ENCODE measurements around the gene RPS6KA2.

The RPS6KA2 gene

GRCh38 chr6:166466178-166467122 lies 160.6 kb downstream of the RPS6KA2 start:
- no peak for DNase-seq (ENCODE audit: low spot score)

- no peak for DNase-seq (ENCODE audit: low spot score)
Measured at GRCh38 chr6:166465671-166466087, 161.4 kb downstream of the RPS6KA2 start.

- DNase-seq (ENCODE audit: low spot score) = no peak
Measured at GRCh38 chr6:166465003-166465399, 162.1 kb downstream of the RPS6KA2 start.

DNA sequence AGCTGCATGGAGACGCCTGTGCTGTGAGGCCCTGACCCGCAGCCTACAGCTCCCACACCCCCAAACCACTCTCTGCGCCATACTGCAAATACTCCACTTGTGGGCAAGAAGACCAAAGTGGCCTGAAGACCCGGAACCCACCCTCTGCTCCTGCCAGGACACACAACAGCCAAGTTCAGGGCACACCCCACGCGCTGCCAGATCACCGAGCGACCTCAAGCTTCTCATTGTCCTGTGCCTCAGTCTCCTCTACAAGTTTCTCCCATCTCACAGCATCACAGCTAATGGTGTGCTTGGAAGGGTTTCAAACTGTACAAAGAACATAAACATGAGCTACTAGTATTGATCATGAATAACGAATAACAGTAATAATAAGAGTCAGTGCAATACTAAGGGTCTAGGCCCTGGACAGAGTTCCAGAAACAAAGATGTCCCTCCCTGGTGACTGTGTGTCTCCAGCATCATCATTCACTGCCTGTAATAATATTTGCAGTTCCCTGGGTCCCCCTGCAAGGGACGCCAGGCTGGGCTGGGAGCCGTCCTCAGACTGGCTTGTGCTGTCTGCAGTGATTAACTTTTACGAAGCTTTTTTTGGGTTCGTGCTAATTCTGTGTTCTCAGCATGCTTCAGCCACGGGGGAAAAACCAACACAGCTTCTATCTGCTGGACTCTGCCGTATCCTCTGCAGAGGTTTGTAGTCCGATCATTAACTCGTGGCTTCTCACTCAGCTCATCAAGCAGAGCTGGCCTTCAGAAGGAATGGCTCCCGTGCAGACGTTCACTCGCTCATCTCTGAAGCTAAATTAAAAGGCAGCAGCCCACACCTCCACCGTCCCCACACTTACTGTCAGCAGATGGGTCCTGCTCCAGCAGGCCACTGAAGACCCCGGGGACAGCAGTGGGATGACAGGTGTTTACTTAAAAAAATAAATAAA lies 162.7 kb downstream of the RPS6KA2 start:
- DNase-seq (ENCODE audit: low spot score) = no peak

- no peak for DNase-seq (ENCODE audit: low spot score)
Measured at GRCh38 chr6:166463359-166464067, 163.5 kb downstream of the RPS6KA2 start.

DNA sequence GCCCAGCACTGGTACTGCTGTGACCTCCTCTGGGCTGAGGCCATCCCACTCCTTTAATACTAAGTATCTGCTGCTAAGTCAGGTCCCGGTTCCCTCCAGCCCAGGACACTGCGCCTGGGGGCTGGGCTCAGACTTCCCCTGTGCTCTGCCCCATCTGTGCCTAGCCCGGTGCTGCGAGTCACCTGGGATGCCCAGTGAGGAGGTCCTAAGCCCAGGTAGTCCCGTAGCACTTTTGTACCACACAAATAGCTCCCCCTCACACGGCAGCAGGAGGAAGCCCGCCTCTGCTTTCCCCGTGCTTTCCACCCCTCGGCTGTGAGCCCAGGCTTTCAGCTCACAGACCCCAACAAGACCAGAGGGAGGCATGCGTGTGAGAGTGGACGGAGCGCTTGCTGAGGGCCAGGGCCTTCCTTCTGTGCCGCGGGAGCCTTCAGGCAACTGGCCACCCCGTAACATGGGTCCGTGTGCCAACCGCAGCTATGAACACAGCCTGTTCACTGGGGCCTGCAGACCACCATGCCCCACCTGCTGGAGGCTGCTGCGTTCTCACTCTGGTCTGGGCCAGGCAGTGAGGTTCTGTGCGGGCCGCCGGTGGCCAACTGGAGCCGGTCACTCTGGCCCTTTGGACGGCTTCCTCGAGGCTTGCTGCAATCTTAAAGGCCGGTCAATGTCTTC lies 164.5 kb downstream of the RPS6KA2 start:
- no peak for DNase-seq (ENCODE audit: low spot score)

- DNase-seq (ENCODE audit: low spot score) = no peak
Measured at GRCh38 chr6:166461821-166462460, 165.1 kb downstream of the RPS6KA2 start.

DNA sequence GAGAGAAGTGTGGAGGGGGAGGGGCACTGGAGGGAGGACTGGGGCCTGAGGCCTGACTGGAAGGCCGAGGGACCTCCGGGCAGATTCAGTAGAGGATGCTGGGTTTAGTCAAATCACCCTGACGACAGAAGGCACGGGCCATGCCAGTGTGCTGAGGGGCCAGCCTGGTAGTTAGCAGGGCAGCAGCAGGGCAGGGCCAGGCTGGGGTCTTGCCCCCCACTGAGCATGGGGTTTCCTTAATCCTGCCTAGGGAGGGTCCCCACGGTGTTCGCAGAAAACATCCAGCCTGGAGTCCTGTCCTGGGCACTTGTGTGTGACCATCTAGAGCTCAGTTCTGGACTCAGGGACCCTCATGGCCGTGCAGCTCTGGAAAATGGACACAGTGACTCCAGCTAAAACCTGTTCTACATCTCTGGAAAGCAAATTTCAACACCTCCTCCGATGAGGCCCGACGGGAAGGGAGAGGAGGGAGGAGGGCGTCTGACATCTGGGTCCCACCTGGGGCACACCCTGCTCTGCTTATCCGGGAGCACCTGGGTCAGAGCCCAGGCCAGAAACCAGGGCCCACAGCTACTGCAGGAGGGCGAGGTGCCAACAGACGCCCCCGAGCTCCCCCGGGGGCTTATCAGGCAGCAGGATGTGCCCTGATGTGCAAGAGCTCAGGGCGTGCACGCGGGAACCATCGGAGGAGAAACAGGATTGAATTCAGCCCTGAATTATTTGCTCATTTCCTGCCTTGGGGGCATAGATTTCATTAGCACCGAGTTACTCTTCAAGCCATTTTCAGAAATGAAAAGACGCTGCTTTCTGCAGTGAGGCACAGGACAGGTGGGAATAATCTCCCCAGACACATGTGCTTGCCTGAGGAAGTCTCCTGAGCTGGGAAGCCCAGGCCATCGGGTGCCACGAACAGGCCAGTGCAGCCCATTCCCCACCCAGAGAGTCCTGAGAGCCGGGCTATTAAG lies 166.3 kb downstream of the RPS6KA2 start:
- DNase-seq (ENCODE audit: low spot score) = no peak

- no peak for DNase-seq (ENCODE audit: low spot score)
Measured at GRCh38 chr6:166459906-166460305, 167.1 kb downstream of the RPS6KA2 start.

- no peak for DNase-seq (ENCODE audit: low spot score)
Measured at GRCh38 chr6:166459272-166459671, 167.8 kb downstream of the RPS6KA2 start.

GRCh38 chr6:166456395-166457156 lies 170.5 kb downstream of the RPS6KA2 start:
- DNase-seq (ENCODE audit: low spot score) = no peak

DNA sequence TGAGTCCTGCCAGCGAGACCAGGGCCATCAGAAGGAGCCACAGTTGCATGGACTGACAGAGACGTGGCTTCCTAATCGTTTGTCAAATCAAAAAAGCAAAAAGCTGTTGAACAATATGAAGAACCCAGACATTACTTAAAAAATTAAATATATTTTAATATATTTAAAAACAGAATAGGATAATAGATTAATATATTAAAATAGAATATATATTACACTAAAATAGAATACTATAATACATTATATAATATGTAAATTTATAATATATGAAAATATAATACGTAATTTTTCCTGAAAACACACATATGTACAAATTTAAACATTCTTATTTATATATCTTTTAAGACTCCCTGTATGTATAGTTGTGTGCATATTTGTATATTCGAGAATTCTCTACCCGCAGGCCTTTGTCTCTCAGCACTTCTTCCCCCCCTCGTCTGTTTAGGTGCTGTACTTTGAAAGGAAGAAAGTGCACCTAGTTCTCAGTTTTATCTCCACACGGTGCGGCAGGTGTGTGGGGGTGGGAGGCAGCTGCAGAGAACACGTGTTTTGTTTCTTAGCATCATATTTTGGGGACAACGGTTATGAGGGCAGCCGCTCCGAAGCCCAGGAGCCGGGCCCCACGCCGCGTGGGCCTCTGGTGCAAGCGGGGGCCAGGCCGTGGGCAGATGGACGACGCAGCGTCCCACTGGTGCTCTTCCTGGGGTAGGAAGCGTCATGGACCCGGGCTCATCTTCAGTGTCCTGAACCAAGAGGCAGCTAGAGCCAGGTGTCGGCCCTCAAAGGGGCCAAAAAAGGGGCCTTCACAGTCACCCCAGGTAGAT lies 172.1 kb downstream of the RPS6KA2 start:
- no peak for DNase-seq (ENCODE audit: low spot score)

- DNase-seq (ENCODE audit: low spot score) = no peak
Measured at GRCh38 chr6:166453651-166454050, 173.4 kb downstream of the RPS6KA2 start.

GRCh38 chr6:166450167-166450873 lies 176.7 kb downstream of the RPS6KA2 start:
- no peak for DNase-seq (ENCODE audit: low spot score)

DNA sequence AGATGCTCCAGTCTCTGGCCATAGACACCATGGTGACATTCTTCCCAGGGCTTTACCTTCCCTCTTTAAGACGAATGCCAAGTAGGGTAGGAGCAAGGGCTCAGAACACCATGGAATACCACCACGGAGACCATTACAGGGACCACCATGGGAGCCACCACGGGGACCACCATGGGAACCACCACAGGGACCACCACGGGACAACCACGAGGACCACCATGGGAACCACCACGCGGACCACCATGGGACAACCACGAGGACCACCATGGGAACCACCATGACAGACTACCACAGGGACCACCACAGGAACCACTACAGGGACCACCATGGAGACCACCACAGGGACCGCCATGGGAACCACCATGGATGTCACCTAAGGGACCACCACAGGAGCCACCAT lies 177.4 kb downstream of the RPS6KA2 start:
- no peak for DNase-seq (ENCODE audit: low spot score)

DNA sequence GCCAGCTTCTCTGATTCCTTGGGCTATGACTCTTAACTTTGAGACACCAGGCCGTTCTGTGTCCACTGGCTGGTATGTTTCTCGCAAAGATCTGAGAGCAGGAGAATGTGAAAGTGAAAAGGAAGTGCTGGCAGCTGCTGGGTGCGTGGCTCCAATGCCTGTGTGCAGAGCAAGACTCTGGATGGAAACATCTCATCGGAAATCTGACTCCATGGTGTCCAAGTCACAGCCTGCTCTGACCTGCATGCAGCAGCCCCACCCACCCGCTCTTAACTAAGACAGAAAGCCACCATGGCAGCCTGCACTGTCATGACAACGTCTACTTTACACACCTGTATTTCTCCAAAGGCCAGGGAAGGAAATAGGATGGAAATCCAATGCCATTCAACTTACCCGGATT lies 178.0 kb downstream of the RPS6KA2 start:
- DNase-seq (ENCODE audit: low spot score) = no peak

- no peak for DNase-seq (ENCODE audit: low spot score)
Measured at GRCh38 chr6:166448432-166448831, 178.6 kb downstream of the RPS6KA2 start.

Measured in D341Med (cell line).